ENCODE measurements around the gene BNIPL.

DNA sequence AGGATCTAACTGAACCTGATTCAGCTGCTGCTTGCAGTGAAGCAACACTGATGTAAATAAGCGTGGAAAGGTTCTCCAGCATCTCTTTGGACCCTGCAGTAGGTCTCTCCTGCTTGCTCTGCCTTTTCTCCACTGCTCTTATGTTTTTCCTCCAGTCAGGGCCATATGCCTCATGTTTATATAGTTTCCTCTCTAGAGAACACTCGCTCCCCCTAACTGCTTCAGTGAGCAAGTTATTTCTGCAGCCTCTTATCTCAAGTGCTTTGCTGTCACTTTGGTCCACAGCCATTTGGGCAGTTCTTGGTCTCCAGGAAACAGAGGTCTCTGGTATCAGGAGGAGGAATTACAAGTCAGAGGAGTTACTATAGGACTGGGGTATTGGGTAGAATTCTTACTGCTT lies 22.9 kb upstream of the BNIPL start:
- no peak for TF ChIP-seq POLR2A (IDR thresholded peaks at IDR 0.05)
- TF ChIP-seq, protein P1, sequence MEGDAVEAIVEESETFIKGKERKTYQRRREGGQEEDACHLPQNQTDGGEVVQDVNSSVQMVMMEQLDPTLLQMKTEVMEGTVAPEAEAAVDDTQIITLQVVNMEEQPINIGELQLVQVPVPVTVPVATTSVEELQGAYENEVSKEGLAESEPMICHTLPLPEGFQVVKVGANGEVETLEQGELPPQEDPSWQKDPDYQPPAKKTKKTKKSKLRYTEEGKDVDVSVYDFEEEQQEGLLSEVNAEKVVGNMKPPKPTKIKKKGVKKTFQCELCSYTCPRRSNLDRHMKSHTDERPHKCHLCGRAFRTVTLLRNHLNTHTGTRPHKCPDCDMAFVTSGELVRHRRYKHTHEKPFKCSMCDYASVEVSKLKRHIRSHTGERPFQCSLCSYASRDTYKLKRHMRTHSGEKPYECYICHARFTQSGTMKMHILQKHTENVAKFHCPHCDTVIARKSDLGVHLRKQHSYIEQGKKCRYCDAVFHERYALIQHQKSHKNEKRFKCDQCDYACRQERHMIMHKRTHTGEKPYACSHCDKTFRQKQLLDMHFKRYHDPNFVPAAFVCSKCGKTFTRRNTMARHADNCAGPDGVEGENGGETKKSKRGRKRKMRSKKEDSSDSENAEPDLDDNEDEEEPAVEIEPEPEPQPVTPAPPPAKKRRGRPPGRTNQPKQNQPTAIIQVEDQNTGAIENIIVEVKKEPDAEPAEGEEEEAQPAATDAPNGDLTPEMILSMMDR (IDR thresholded peaks at IDR 0.05) = no peak
